Glomerular endothelial cell (primary cell): ENCODE data around the gene CLASP1. TPM values are rescaled to one million over a fixed set of nuclear protein-coding genes. Genes with fewer than 3 reads are reported as not detected.
"Not testable (repeated sequence)": the region's sequence is repeated elsewhere in the genome, so short reads cannot be mapped to it uniquely, and the experiment has no call there.

ENCODE experiments used
- DNase-seq: peaks from one replicate; pipeline ENCODE4 v3.0.0-alpha.2; 2011; ENCODE audit warnings: low read depth, low spot score; ENCODE audit errors: extremely low read depth
- total RNA-seq: library from RNA; depleted of rRNA; stranded (reverse); fragments of >200 nt; gene quantifications from 2 replicates; pipeline ENCODE4 v1.2.3, GENCODE V29; 2015

The CLASP1 gene
- total RNA-seq, 1 donor from 2014 or later = 76.8 TPM

DNA sequence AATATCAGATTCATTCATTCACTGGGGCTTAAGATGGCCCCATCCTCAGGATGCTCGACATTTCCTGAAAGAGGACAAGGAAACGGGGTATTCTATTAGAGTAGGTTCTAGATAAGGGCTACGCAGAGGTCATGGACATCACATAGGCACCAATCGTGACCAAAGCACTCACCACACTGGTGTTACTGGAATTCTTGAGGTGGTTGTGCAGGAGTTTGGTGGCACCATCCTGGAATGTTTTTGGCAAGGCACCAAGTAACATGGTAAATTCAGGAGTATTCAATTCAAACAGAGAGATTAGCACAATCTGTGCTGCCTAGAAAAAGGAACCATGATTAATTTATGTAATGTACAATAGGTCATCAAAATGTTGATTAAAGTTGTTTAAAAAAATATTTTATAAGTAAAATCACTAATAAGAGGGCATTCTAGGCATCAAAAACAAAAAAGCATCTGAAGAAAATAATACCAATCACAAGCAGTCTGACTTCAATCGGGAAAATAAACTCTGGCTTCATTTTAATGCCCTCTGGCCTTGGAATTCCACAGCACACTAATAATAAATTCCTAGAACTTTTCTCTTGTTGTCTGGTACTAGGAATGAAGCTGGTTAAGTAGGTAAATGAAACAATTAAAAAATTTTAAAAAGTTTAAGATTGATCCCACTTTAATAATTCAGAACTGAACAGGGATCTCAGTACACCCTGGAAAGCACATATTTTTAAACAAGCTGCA lies 261.5 kb downstream of the CLASP1 start:
- DNase-seq = no peak

DNA sequence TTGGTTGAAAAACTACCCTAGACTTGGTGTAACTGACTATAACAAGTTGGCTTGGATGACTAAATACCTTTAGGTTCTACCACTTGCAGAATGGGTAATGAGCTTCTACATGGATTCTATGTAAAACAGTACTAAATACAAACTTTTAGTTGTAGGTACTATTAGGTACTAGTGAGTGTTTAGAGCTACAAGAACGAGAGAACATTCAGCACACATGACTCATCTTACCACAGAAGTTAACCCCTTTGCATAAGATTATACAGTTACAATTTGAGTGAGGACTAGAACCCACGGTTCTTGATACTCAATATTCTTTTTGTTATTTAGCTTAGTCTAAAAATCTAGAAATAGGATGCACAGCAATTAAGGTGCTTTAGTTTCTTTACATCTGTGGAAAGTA lies 262.6 kb downstream of the CLASP1 start:
- no peak for DNase-seq

DNA sequence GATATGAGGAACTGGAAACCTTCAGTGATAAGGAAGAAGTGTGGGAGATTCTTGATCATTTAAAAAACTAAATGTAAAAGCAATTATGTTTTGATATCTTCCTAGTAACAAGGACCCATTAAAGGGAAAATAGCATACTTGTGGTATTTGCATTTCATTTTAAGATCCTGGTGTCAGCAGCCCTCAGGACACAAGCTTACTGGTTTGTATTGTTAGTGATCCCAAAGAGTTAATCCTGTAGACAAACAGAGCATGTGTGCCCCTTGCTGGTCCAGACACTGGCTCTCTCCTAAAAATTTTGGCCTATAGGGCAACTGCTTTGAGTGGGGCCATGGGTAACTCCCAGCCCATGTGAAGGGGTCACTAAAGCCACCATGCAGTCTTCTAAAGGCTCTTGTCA lies 263.2 kb downstream of the CLASP1 start:
- no peak for DNase-seq

DNA sequence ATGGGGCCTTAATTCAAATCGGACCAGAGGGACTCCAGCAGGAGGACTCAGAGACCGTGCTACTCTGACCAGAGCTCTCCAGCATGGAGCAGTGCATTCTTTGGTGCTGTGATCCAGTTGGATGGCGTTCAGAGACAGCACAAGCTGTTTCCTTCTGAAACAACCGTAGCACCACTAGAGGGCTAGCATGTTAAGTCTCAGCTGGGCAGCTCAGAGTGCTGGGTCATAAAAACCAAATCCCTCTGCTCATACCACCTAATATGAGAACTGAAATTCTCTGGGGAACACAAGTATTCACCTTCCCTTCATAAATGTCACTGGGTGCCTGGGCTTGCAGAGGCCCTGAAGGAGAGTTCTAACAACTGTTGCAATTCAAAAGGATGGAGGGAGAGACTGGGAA lies 266.5 kb downstream of the CLASP1 start:
- DNase-seq = no peak

DNA sequence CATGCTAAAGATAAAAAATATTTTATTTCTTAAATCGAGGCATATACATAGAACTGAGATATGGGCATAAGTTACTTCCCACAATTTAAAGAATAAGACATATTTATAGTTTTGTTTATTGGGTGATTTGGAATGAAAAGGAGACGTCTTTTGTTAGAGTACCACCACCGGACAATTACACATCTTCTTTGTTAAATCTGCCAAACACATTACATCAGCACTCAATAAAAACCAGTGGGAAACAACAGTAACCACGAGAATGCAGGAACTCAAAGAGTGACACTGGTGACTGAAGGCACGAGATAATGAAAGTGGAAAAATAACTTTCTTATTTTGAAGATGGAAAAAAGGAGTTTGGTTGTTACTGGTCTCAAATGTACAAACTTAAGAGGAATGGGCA lies 271.6 kb downstream of the CLASP1 start:
- no peak for DNase-seq

DNA sequence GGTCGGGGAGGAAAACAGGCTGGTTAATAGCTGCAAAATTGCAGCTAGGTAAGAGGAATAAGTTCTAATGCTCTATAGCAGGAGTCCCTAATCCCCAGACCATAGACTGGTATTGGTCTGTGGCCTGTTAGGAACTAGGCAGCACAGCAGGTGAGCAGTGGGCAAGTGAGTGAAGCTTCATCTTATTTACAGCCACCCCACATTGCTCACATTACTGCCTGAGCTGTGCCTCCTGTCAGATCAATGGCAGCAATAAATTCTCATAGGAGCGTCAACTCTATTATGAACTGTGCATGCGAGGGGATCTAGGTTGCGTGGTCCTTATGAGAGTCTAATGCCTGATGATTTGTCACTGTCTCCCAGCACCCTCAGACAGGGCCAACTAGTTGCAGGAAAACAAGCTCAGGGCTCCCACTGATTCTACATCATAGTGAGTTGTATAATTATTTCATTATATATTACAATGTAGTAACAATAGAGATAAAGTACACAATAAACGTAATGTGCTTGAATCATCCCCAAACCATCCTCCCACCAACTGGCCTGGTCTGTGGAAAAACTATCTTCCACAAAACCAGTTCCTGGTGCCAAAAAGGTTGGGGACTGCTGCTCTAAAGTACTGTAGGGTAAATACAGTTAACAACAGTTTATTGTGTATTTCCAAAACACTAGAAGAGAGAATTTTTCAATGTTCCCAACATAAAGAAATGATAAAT lies 272.6 kb downstream of the CLASP1 start:
- no peak for DNase-seq

DNA sequence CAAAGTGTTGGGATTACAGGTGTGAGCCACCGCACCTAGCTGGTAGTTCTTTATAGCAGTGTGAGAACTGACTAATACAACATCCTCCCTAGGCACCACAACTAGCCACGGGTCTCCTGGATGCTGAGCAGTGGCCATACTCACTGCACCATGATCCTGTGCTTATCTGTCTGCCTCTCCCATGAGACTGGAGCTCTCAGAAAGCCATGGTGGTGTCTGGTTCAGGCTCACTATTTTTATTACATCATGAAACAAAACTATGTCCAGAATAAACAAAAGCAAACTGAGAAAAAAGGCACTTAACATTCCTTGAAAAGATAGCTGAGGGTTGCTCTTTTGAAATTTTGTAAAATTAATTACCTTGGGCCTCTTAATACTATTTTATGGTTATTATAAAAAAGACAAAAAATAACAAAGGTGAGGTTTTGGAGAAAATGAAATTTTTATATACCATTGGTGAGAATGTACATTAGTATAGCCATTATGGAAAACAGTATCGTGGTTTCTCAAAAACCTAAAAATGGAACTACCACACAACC lies 273.6 kb downstream of the CLASP1 start:
- DNase-seq = no peak

DNA sequence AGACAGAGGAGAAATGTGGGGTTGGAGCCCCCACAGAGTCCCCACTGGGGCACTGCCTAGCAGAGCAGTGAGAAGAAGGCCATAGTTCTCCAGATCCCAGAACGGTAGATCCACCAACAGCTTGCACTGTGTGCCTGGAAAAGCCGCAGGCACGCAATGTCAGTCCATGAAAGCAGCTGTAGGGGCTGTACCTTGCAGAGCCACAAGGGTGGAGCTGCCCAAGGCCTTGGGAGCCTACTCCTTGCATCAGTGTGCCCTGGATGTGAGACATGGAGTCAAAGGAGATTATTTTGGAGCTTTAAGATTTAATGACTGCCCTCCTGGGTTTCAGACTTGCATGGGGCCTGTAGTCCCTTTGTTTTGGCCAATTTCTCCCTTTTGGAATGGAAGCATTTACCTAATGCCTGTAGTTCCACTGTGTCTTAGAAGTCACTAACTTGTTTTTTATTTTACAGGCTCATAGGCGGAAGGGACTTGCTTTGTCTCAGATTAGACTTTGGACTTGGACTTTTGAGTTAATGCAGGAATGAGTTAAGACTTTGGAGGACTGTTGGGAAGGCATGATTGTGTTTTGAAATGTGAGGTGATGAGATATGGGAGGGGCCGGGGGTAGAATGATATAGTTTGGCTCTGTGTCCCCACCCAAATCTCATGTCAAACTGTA lies 274.7 kb downstream of the CLASP1 start:
- not testable (repeated sequence) for DNase-seq

DNA sequence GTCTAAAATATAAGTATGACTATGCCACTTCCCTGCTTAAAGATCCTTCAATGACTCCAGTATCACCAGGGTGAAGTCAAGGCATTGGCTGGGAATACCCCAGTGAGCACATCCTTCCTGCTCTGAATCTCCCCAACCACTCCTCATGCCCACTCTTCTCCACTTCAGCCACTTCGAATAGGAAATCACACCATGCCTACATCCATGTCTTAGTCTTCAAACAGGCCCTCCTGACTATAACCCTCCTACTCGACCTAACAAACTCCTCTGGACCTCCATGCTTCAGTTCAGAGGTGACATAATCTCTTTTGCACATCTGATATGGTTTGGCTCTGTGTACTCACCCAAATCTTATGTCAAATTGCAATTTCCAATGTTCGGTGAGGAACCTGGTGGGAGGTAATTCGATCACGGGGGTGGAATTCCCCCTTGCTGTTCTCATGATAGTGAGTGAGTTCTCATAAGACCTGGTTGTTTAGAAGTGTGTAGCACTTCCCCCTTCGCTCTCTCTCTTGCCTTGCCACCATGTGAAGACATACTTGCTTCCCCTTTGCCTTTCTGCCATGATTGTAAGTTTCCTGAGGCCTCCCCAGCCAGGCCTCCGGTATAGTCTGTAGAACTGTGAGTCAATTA lies 276.4 kb downstream of the CLASP1 start:
- no peak for DNase-seq

DNA sequence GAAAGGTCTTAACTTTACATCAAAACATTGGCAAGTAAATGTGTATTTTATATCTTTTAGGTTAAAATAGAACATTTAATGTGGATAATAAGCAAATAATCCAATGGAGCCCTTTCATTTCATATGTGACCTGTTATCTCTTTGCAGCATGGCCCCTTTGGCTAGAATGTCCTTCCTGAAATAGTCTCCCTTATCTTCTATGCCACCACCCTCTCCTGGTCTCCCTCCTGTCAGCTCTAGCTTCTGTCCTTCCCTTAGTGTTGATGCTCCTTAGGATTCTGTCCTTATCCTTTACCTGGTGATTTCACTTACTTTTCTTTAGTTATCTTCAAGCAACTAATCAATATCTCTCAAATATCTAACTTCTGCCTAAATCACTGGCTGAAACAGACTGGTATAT lies 277.2 kb downstream of the CLASP1 start:
- no peak for DNase-seq

DNA sequence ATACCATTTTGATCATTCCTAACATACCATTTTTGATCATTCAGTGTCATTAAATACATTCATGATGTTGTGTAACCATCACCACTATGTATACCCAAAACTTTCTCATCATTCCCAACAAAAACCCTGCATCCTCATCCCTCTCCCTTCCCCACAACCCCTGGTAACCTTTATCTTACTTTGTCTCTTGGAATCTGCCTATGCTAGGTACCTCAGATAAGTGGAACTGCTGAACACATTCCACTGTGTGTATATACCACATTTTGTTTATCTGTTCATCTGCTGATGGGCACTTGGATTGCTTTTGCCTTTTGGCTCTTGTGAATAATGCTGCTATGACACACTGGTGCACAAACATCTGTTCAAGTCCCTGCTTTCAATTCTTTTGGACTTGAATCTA lies 280.4 kb downstream of the CLASP1 start:
- DNase-seq = no peak

DNA sequence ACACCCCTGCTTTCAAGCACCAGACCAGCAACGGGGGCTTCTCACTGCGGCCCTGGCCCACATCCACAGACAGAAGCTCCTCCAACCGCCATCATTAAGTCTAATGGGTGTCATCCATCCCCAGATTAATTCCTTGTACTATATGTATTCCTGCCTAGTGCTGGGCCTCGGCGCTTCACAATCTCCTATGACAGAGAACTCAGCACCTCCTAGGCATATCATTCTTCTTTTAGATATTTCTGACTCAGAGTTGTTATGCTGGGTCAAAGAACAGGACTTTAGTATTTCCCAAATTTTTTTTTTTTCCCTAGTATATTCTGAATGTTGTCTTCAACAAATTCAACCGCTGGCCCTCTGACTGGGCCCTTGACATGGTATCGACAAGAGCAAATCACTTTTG lies 281.1 kb downstream of the CLASP1 start:
- DNase-seq = no peak

DNA sequence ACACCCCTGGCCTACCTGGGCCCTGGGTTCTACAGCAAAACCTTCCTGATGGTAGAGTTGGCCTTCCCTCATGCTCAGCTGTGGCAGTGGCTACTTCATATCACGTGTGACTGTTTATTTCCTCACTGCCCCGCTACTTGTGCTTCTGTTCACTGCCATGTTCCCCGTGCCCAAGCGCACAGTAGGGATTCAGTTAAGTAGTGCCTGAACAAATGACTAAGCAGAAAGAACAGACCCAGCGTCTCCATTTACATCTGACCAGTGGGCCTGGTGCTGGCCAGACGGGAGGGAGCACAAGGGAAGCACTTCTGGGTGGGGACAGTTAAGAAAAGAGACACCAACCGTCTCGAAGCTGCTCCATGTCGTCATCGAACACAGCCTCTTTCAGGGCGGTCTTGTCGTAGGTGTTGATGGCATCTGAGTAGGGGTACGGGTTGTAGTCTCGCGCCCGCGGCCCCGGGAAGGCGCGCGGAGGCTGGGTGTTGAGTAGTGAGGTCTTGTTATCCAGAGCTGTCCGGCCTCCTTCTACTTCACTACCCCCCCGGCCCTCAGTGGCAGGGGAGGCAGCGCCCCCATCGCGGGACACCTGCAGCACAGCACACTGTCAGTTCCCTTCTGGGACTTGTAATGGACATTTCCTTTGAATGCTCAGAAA lies 281.9 kb downstream of the CLASP1 start:
- no peak for DNase-seq

DNA sequence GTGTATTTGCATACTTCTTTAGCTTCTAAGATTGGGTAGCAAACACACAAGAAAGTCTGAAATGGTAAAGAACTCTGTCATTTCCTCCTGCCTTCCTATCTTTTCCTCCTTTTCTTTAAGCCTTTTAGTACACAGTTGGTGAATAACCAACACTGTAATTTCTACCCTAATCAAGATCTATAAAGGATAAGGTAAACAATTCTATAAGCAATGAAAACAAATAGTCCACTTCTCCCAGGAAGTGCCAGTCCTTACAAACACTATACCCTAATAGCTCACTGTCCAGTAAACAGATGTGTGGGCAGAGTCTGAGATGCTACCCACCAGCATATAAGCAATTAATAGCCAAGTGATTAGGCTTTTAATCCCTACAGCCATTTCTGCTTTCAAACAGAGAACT lies 283.2 kb downstream of the CLASP1 start:
- DNase-seq = no peak

DNA sequence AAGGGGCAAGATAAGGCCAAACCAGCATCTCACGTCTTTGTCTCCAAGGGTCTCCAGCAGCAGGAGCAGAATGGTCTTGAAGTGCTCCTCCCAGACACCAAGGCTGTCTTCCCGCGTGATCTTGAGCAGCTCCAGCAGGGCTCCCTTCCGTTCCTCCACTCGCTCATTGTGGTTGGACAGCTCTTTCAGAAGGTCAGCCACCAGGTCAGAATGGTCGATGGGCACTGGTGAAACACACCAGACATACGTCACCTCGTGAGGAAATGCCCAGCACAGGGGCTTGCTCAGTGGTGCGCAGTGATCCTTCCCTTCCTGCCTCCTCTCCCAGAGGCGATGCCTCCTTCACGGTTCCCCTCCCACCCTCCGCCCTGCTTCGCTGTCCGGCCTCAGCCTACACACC lies 284.2 kb downstream of the CLASP1 start:
- no peak for DNase-seq

DNA sequence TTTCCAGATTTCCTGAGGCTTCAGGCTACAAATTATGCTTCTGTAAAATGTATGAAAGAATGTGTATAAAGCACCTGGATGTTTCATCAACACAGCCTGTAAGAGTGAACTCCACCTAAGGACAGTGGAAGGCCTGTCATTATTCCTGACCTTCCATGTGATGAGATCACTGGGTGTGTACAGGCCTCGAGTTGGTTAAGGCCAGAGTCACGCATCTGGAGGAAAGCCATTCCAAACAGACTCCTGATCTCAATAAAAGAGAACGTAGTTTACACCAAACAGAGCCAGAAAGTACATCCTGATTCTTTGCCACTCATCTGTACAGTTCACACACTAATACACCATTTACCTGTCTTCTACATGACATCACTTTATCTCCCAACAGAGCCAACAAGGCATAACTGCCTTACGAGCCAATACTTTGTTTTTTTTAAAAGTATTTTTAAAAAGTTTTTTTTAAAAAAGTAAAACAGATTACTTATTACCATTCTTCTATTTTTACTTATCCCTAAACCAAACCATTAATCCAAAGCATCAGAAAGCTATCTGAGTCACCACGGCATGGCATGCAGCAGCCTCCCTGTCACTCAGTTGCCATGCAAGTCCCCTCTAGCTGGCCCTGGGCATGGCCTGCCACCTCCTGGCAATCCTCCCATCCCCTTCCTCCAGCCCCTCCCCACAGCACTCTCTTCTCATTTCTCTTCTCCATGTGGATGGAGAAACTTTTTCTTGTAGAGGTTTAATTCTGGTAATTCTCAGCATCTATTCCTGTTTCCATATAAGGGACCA lies 285.4 kb downstream of the CLASP1 start:
- DNase-seq = no peak

DNA sequence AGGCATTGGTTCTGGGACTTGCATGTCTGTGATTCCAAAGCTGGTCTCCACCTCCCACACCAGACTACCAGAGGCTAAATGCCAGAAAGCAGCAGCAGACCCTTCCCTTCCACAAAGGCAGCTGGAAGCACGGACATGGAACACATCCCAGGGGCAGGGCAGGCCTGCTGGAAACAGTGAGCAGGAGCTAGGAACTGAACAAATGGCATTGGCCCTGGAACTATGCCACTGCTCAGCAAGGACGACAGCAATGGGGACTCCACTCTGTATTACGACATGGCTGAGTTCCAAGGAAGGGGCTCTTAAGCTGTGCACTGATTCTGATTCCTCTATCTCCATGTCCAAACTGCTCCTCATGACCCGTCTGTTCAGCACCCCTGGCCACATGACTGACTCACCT lies 286.5 kb downstream of the CLASP1 start:
- DNase-seq = no peak

DNA sequence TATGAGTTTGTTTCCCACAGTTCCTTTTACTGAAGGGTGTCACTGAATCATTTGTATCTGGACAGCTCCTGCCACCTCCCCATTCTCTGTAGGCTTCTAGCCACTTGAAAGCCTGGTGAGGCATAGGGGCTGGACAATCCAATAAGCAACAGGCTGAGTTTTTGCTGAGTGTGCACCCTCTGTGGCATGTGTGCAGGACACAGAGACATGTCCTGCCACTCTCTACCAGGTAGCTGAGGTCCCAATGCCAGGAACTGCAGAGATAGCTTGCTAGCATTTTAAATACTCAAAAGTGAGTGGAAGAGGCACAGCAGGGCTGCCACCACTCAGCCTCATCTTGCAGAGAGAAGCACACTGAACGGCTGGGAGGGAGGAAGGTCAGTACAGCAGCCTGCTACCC lies 287.0 kb downstream of the CLASP1 start:
- no peak for DNase-seq

DNA sequence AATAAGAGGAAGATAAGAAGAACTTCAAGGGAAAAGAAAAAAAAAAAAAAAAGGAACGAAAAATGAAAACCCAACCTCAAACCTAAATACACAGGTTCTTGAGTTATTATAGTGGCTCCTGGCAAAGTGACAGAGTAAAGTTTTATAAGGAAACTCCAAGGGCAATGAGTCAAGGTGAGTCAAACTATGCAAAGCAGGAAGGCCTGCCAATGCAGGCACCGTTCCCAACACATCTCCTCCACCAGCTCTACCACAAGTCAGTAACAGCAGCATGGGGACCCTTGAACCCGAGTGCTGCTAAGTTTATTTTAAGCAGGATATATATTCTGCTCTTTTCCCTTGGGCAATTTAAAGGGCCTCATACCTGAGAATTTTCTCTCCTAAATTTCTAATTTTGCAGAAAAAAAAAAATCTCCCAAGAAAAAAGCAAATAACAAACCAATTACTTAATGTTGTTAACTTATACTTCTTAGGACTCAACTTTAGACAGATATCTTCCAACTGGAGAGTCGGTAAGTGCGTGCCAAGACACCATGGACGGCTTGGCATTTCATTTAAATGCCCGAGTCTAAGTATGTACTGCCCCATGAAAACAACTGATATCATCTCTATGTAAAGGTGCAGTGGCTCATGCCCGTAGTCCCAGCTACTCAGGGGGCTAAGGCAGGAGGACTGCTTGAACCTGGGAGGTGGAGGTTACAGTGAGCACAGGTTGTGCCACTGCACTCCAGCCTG lies 288.5 kb downstream of the CLASP1 start:
- DNase-seq = peak; percentile 18
